ENCODE measurements around the gene SCAMP5.

Gene SCAMP5, protein sequence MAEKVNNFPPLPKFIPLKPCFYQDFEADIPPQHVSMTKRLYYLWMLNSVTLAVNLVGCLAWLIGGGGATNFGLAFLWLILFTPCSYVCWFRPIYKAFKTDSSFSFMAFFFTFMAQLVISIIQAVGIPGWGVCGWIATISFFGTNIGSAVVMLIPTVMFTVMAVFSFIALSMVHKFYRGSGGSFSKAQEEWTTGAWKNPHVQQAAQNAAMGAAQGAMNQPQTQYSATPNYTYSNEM

DNA sequence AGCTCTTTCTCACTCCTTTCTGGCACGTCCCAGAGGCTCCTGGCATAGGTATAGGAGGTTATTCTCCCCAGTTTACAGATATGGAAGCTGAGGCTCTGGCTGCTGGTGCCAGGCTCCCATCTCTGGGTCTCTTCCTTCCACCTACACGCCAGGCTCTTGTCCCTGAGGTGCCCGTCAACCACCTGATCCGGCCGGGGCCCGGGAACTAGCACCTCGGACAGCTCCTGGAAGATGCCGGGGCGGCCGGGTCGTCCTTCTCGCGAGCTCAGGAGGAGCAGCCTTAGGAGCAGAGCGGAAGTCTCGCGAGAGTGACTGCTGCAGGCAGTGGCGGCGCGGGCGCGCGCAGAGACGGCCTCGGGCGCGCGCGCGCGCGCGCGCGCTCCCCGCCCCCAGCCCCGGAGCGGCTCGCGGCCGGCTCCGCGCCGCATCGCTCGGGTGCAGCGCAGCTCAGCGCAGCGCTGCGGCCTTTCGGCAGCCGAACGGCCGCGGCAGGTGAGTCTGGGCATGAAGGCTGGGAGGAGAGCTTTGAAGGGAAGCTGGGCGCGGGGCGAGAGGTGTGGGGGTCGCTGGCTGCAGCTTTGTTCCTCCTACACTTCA, at the start of gene SCAMP5:
Gene SCAMP5, plus strand, starts transcription at position 382 of the 597 bp plus-strand sequence. CDS start 16,277 bp downstream, outside the sequence.
- Mint-ChIP-seq H3K27ac (no peak within 1 kb of the TSS), H3K36me3 (ENCODE audit: low read depth) (no peaks in the 10 kb centered on the region), H3K4me3 (peak within 1 kb of the TSS; percentile 64), H3K9me3 (no peaks in the 10 kb centered on the region), H3K4me1 (ENCODE audit: low read depth) (peaks cover 14% of the 10 kb centered on the region), H3K27me3 (peaks cover 48% of the 10 kb centered on the region)
- peak; percentile 93 for DNase-seq

DNA sequence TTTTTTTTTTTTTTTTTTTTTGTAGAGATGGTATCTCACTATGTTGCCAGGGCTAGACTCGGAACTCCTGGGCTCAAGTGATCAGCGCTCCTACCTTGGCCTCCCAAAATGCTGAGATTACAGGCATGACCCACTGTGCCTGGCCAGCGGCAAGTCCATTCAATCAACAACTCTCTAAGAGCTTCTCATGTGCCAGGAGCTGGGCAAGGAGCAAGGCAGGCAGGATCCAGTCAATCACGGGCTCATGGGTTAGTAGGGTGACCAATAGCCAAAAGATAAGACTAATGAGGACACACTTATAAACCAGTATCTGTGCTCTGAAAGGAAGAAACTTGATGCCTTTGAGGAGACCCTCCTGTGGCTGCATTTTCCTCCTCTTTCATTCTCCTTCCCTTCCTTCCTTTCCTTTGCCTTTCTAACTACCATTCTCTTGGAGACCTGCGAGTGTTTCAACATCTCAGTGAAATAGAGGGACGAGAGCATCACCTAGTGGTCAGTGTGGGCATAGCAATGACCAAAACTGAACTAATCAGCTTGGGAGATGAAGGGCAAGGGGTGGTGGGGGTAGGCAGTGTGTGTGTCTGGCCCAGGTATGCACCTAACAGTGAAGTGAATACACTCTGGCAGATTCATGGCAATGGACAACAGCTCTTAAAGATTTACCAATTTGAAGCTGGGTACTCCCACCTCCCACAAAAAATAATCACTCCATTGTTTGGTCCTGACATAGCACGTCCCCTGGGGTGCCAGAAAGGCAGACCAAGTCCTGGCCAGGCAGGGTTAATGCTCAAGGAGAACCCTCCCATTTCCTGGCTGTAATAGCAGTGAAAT, 45.1 kb upstream of the SCAMP5 start:
- no peak overlapping the region for H3K4me3 Mint-ChIP-seq
- H3K4me1 Mint-ChIP-seq (ENCODE audit: low read depth), result peaks cover 11% of the 10 kb centered on the region
- no peak overlapping the region for H3K27ac Mint-ChIP-seq
- H3K27me3 Mint-ChIP-seq, result no peaks in the 10 kb centered on the region
- peak; percentile 79 for DNase-seq
- H3K36me3 Mint-ChIP-seq (ENCODE audit: low read depth), result no peaks in the 10 kb centered on the region
- no peaks in the 10 kb centered on the region for H3K9me3 Mint-ChIP-seq

DNA sequence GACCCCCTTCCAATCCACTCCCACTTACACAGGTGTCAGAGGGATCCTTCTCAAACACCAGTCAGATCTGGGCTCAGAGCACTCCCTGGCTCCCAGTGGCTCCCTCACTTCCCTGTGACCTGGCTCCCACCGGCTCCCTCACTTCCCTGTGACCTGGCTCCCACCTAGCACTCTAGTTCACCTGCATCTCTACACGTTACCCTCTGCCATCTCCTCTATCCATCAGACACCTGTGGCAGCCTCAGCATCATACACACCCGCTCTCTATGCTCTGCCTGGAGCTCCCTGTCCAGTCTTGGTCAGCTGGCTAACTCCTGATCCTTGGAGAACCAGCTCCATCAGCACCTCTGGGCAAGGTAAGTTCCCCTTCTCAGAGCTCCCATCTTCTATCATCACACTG, 44.4 kb upstream of the SCAMP5 start:
- H3K9me3 Mint-ChIP-seq, result no peaks in the 10 kb centered on the region
- H3K36me3 Mint-ChIP-seq (ENCODE audit: low read depth), result no peaks in the 10 kb centered on the region
- peaks cover 16% of the 10 kb centered on the region for H3K4me1 Mint-ChIP-seq (ENCODE audit: low read depth)
- no peak for DNase-seq
- H3K4me3 Mint-ChIP-seq, result no peak overlapping the region
- no peaks in the 10 kb centered on the region for H3K27me3 Mint-ChIP-seq
- no peak overlapping the region for H3K27ac Mint-ChIP-seq

DNA sequence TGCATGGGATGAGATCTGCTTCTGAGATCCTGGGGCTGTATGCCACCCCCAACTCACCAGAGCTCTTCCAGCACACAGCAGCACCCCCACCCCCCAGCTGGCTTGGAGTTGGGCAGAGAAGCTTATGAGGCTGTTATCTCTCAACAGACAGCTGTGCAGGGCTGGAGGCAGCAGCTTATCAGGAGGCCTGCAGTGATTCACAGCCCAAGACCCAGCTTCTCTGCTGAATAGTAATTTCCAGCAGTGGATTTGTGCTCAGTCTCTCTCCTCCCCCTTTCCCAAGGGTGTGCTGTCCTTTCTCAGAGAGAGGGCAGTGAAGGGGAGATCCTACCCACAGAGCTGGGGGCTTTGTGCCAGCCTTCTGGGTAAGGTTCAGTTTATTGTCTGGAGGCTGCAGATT, 40.8 kb upstream of the SCAMP5 start:
- Mint-ChIP-seq H3K27ac (no peak overlapping the region), H3K4me1 (ENCODE audit: low read depth) (peaks cover 38% of the 10 kb centered on the region), H3K36me3 (ENCODE audit: low read depth) (no peaks in the 10 kb centered on the region), H3K27me3 (peaks cover 23% of the 10 kb centered on the region), H3K9me3 (no peaks in the 10 kb centered on the region), H3K4me3 (peak overlapping the region; percentile 72)
- no peak for DNase-seq

DNA sequence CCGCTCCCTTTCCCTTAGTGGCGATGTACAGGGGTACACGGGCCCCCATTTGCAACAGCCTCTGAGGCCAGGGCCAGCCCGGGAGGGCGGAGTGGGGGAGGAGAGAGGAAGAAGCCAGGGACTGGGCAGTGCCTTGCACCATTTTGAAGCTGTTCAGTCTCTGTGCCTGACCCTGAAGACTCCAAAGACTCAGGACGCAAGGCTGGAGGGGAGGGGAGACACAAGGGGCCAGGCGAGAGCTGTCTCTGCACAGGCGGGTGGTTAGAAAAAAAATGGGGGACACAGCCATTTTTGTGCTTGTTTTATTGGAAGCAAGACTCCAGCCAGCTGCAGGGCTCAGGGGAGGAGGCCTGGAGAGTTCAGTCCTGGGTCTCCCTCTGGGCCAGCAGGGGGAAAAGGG, 40.3 kb upstream of the SCAMP5 start:
- Mint-ChIP-seq H3K27ac (no peak overlapping the region), H3K4me1 (ENCODE audit: low read depth) (peaks cover 39% of the 10 kb centered on the region)

DNA sequence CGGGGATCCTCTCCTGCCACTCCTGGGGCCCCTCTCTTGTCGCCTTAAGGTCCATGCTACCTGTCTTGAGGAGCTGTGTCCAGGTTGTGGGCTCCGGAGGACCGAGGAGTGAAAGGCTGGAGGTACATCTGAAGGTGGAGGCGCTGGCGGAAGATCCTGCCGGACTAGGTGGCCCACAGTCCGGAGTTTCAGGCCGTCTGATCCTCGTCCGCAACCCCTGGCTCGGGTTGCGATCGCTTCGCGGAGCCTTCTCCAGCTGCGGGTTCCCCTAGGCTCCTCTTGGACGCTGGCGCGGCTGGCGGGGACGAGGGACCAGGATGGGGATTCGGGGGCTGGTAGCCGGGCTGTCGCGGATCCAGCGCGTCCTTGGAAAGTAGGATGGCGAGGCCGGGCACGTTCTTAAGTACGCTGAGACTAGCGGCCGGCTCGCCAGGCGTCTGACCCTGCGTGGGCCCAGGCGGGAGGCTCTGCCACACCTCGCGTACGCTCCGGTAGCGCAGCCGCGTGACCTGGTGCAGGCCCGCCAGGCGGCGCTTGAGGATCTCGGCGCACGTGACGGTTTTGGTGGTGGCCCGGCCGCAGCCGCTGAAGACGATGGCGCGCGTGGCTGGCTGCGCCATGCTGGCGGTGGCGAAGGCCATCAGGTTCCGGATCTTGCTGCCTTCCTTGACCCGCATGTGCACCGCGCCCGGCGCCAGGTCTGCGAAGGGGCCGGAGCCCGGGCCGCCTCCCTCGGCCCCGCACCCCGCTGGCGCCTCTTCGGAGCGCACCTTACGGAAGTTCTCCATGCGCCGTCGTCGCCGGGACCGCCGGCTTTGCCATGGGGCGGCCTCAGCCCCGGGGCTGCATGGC, 39.3 kb upstream of the SCAMP5 start:
- Mint-ChIP-seq H3K27ac (no peak overlapping the region), H3K27me3 (peaks cover 28% of the 10 kb centered on the region), H3K36me3 (ENCODE audit: low read depth) (no peaks in the 10 kb centered on the region), H3K4me1 (ENCODE audit: low read depth) (peaks cover 46% of the 10 kb centered on the region), H3K9me3 (no peaks in the 10 kb centered on the region), H3K4me3 (peak overlapping the region; percentile 72)
- peak; percentile 84 for DNase-seq

More for the DNA sequence above, 40.3 kb upstream of the SCAMP5 start:
- DNase-seq, result no peak
- Mint-ChIP-seq H3K36me3 (ENCODE audit: low read depth) (no peaks in the 10 kb centered on the region), H3K9me3 (no peaks in the 10 kb centered on the region), H3K27me3 (peaks cover 28% of the 10 kb centered on the region), H3K4me3 (peak overlapping the region; percentile 72)

DNA sequence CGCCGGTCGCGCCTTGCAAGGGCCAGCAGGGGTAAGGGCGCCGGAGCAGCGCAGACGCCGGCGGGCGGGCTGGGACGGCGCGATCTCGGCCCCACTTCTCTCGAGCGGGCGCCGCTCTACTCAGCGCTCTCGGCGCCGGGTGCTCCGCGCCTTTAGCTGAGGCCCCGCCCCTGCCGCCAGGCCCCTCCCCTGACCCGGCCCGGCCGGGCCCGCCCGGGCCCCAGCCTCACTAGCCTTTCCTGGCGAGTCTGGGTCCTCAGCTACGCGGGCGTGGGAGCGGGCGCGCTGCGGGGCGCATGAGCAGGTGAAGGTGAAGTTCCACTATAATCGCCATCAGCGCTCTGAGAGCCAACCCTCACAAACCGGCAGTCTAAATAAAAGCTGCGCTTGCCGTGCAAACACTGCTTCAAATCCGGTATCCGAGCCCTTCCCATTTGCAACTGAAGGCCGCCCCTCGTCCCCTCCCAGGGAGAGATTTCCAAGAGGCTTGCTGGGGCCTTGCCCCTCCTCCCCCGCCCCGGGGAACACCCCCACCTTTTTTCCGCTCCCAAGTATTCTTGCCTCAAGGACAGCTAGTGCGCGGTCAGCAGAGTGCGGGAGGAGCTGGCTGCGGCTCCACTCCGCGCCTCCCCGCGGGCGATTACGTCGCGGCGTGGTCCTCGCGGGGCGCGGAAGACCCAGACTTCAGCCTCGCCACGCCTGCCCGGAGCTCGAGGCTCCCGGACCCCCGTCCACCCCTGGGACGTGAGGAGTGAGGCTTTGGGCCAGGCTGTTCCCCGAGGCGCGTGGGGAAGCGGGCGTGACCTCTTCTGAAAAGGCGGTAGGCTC, 38.5 kb upstream of the SCAMP5 start, which contains the start of gene RPP25:
Gene RPP25, minus strand, starts transcription at position 125 of the 828 bp plus-strand sequence. CDS start 189 bp downstream, outside the sequence.
- Mint-ChIP-seq H3K27me3 (peaks cover 33% of the 10 kb centered on the region), H3K9me3 (no peaks in the 10 kb centered on the region), H3K4me3 (peak within 1 kb of the TSS; percentile 72), H3K4me1 (ENCODE audit: low read depth) (peaks cover 53% of the 10 kb centered on the region), H3K27ac (no peak within 1 kb of the TSS), H3K36me3 (ENCODE audit: low read depth) (no peaks in the 10 kb centered on the region)
- peak; percentile 88 for DNase-seq

DNA sequence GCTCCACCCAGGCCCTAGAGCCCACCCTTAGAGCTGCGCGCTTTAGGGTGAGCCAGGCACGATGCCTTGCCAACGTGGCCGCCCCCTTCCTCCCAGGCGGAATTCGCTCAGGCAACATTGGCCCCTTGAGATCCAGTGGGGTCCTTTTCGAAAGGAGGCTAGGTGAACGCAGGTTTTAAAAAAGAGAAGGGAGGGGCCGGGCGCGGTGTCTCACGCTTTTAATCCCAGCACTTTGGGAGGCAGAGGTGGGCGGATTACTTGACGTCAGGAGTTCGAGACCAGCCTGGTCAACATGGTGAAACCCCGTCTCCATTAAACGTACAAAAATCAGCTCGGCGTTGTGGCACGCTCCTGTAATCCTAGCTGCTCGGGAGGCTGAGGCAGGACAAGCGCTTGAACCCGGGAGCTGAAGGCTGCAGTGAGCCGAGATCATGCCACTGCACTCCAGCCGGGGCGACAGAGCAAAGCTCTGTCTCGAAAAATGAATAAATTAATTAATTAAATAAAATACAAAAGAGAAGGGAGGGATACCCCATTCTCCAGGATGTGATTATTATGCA, 37.8 kb upstream of the SCAMP5 start:
- no peaks in the 10 kb centered on the region for H3K36me3 Mint-ChIP-seq (ENCODE audit: low read depth)
- DNase-seq, result no peak
- peaks cover 33% of the 10 kb centered on the region for H3K27me3 Mint-ChIP-seq
- H3K9me3 Mint-ChIP-seq, result no peaks in the 10 kb centered on the region
- peaks cover 53% of the 10 kb centered on the region for H3K4me1 Mint-ChIP-seq (ENCODE audit: low read depth)
- H3K4me3 Mint-ChIP-seq, result peak overlapping the region; percentile 68
- no peak overlapping the region for H3K27ac Mint-ChIP-seq

DNA sequence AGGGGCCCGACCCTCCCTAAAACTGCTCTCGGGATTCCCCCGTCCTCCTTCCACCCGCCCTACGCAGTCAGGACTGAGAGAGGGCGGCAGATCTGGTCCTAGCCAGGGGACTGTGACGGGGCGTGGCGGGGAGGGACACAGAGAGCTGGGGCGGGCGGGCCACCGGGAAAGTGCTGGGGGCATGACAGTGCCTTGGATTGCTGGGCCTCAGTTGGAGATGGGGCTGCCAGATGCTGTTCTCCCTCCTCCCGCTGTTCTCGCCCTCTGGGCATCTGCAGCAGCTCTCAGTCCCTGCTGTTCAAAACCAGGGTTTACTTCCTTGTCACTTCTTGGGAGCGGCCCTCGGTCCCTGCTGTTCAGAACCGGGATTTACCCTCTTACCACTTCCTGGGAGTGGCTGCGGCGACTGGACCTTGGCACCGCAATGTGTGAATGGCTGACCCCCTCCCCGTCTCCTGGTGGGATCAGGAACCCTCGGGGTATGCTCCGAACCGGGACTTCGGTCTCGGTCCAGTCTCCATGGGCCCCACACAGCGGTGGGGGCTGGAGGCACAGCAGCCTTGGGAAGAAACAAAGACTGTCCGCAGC, 36.9 kb upstream of the SCAMP5 start:
- DNase-seq, result no peak
- H3K4me3 Mint-ChIP-seq, result no peak overlapping the region
- H3K9me3 Mint-ChIP-seq, result no peaks in the 10 kb centered on the region
- H3K27ac Mint-ChIP-seq, result no peak overlapping the region
- peaks cover 53% of the 10 kb centered on the region for H3K4me1 Mint-ChIP-seq (ENCODE audit: low read depth)
- H3K36me3 Mint-ChIP-seq (ENCODE audit: low read depth), result no peaks in the 10 kb centered on the region
- peaks cover 33% of the 10 kb centered on the region for H3K27me3 Mint-ChIP-seq

DNA sequence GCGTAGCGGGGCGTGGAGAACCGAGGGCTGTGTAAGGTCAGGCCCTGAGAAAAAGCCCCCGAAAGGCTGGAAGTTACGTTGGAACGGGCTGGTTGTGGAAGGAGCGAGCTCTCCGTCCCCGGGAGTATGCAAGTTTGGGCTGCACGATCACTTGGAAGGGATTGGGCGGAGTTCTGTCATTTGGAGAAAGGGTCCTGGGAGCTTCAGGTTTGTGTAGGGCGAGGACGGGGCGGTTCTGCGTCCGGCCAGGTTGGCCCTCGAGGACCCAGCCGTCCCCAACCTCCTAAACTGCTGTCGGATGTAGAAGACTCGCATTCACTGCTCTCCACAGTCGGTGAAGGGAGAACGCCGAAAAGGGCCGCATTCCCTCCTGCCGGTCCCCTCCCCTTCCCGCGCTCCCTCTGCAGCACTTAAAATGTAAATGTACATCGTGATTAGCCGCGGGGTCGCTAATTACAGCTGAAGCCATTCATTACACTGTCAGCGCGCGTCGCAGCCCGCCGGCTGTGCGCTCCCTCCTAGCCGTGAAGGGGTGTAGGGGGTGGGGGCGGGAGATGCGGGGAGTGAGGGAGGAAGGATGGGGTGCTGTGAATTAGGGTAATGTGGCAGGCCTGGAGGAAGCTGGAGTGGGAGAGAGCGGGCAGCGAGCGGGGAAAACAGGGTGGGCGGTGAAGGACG, 36.3 kb upstream of the SCAMP5 start:
- H3K4me3 Mint-ChIP-seq, result no peak overlapping the region
- H3K4me1 Mint-ChIP-seq (ENCODE audit: low read depth), result peaks cover 52% of the 10 kb centered on the region
- H3K9me3 Mint-ChIP-seq, result no peaks in the 10 kb centered on the region
- no peak for DNase-seq
- H3K27me3 Mint-ChIP-seq, result peaks cover 33% of the 10 kb centered on the region
- no peak overlapping the region for H3K27ac Mint-ChIP-seq
- no peaks in the 10 kb centered on the region for H3K36me3 Mint-ChIP-seq (ENCODE audit: low read depth)

DNA sequence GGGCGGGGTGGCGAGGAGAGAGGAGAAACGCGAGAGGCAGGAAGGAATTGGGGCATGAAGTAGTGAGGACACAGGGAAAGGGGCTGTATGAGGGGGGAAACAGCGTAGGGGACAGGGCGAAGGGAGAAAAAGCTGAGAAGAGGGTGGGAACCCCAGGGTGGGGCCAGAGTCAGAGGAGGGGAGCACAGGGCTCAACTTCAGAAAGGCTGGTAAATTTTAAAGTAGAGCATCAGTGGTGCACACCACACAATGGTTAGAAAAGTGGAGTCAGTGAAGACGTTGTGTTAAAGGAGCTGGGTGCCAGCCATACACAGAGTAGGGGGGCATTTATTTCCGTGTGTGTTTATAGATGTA, 35.8 kb upstream of the SCAMP5 start:
- Mint-ChIP-seq H3K4me1 (ENCODE audit: low read depth) (peaks cover 51% of the 10 kb centered on the region), H3K36me3 (ENCODE audit: low read depth) (no peaks in the 10 kb centered on the region), H3K27me3 (peaks cover 33% of the 10 kb centered on the region), H3K9me3 (no peaks in the 10 kb centered on the region), H3K4me3 (no peak overlapping the region), H3K27ac (no peak overlapping the region)
- no peak for DNase-seq

DNA sequence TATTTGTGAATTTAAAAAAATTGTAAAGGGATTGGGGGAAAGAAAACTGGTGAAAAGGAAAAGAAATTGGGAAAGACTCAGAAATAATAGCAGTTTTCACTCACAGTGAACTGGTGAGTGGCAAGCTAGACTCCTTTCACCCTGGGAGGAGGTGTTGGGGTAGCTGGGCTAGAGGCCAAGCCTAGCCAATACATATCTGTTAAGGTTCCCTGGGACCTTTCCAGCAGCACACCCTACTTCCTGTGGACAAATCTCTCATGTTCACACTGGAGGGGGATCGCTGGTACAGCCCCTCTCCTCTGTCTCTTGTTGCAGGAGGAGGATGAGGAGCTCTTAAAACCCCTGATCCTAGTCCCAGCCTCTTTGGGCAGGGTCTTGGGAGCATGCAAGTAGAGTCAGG, 35.1 kb upstream of the SCAMP5 start:
- Mint-ChIP-seq H3K4me1 (ENCODE audit: low read depth) (peaks cover 48% of the 10 kb centered on the region), H3K27ac (peak overlapping the region; percentile 35), H3K27me3 (peaks cover 33% of the 10 kb centered on the region), H3K9me3 (no peaks in the 10 kb centered on the region), H3K4me3 (no peak overlapping the region), H3K36me3 (ENCODE audit: low read depth) (no peaks in the 10 kb centered on the region)
- no peak for DNase-seq

Measured in activated T-cell treated with anti-CD3 and anti-CD28 coated beads, Interleukin-2, amount 50 U/mL, for 24 hours (primary cell).